ENCODE data around the gene ATOH8.

- no peak for TF ChIP-seq CTCF (IDR thresholded peaks at IDR 0.05; ENCODE audit: insufficient read depth, low read length)
- TF ChIP-seq REST (IDR thresholded peaks at IDR 0.05; ENCODE audit: insufficient replicate concordance, low read depth), result no peak
- TF ChIP-seq GABPA (IDR thresholded peaks at IDR 0.05; ENCODE audit: low read depth), result no peak
Observed at GRCh38 chr2:85768713-85769112, 14.9 kb downstream of the ATOH8 start.
